Esophagus muscularis mucosa (tissue), 4 donors: ENCODE results near the gene GAA. TPM values are rescaled to one million over a fixed set of nuclear protein-coding genes. Genes with fewer than 3 reads are reported as not detected.

Source experiments
- DNase-seq: peaks from one replicate; pipeline ENCODE4 v3.0.0-alpha.2; 2017; ENCODE audit errors: extremely low spot score
- H3K27ac ChIP-seq, 4 donors: fragments of 200-600 bp; sonication (generic); replicated peaks in 1 of 4; 1 replicate in 3 of 4; 2 replicates in 1 of 4; pipeline ENCODE4 v1.5.1; 2016 to 2019; ENCODE audit warnings: mild to moderate bottlenecking in 1 of 4
- H3K27me3 ChIP-seq, 4 donors: fragments of 200-600 bp; sonication (generic); one replicate each; pipeline versions ENCODE4 v1.5.1 to v1.6.0; 2016 to 2019
- H3K36me3 ChIP-seq, 4 donors: fragments of 200-600 bp; sonication (generic); one replicate each; pipeline ENCODE4 v1.5.1; 2016 to 2019
- H3K4me1 ChIP-seq, 4 donors: fragments of 200-600 bp; sonication (generic); one replicate each; pipeline ENCODE4 v1.5.1; 2016 to 2019
- H3K4me3 ChIP-seq, 4 donors: fragments of 200-600 bp; sonication (generic); 1 replicate in 2 of 4; 2 replicates in 2 of 4; pipeline ENCODE4 v1.5.1; 2016 to 2019; ENCODE audit warnings: mild to moderate bottlenecking in 4 of 4, moderate library complexity in 1 of 4
- H3K9me3 ChIP-seq, 4 donors: fragments of 200-600 bp; sonication (generic); 1 replicate in 3 of 4; 2 replicates in 1 of 4; pipeline ENCODE4 v1.5.1; 2016 to 2019
- CTCF ChIP-seq, 3 experiments: fragments of 200-600 bp in 2 of 3; fragments of 450-650 bp in 1 of 3; sonication (generic) in 2 of 3; IDR thresholded peaks; one replicate each; pipeline ENCODE4 v1.5.1; 2017 to 2019; ENCODE audit warnings: antibody characterized with exemption in 3 of 3, mild to moderate bottlenecking in 2 of 3, moderate library complexity in 1 of 3
- EP300 ChIP-seq: sonication (generic); formaldehyde crosslinking; IDR thresholded peaks from one replicate; pipeline ENCODE4 v1.6.1; 2017; ENCODE audit warnings: antibody characterized with exemption
- POLR2A ChIP-seq: fragments of 450-650 bp; IDR thresholded peaks from one replicate; pipeline ENCODE4 v1.6.1; 2017; ENCODE audit warnings: antibody characterized with exemption, moderate library complexity, mild to moderate bottlenecking, low read depth
- POLR2AphosphoS5 ChIP-seq, 2 donors: sonication (generic); formaldehyde crosslinking; IDR thresholded peaks; one replicate each; pipeline ENCODE4 v1.6.1; 2017; ENCODE audit warnings: antibody characterized with exemption in 2 of 2
- WGBS: methylation state at CpG from one replicate; pipeline ENCODE4 v1.1.5; 2018; 5-methylcytosine and 5-hydroxymethylcytosine counted together
- intact Hi-C: fragments of 100-400 bp; cut with DNase I; formaldehyde crosslinking; loops from one replicate; pipeline ENCODE4 v1.15.1; 2023
- total RNA-seq, 4 donors: library from RNA; depleted of rRNA; stranded (reverse); fragments of >200 nt; gene quantifications; one replicate each; pipeline versions ENCODE4 v1.1.0 to v1.2.1, GENCODE V29; 2016

The GAA gene
- total RNA-seq, 4 donors from 2014 or later = 65.4 to 84.4 (median 73.7) TPM

- Histone ChIP-seq H3K27ac (no peak overlapping the region), H3K4me1 (no peaks in the 10 kb centered on the region)
- WGBS = 45% methylated on average over 4 of the region's 4 CpGs
Observed at GRCh38 chr17:80129006-80129565, 27.7 kb downstream of the GAA start.

DNA sequence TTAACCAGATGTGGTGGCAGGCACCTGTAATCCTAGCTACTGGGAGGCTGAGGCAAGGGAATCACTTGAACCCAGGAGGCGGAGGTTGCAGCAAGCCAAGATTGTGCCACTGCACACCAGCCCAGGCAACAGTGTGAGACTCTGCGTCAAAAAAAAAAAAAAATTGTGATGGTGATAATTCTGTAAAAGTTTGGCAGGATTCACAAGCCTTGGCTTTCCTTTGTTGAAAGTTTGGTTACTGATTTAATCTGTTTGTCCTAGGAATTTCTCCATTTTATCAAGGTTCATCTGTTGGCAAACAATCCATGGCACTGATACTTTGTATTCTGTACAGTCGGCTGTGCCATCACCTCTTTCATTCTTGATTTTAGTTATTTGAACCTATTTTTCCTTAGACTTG lies 29.6 kb downstream of the GAA start:
- WGBS = 99% methylated on average over 3 of the region's 3 CpGs
- Histone ChIP-seq H3K27me3 (peaks cover 0 to 11% (median 0%) of the 10 kb centered on the region in 4 donors), H3K4me3 (no peak overlapping the region), H3K4me1 (no peaks in the 10 kb centered on the region), H3K36me3 (peaks cover 27 to 33% (median 31%) of the 10 kb centered on the region in 4 donors), H3K9me3 (no peaks in the 10 kb centered on the region), H3K27ac (no peak overlapping the region)
- TF ChIP-seq POLR2AphosphoS5 (IDR thresholded peaks at IDR 0.05) = no peak
- no peak for TF ChIP-seq POLR2A
- TF ChIP-seq CTCF (IDR thresholded peaks at IDR 0.05) = no peak
- TF ChIP-seq EP300 = no peak
- no peak for DNase-seq
- intact Hi-C loops = no loop called here

More at GRCh38 chr17:80129006-80129565, 27.7 kb downstream of the GAA start:
- TF ChIP-seq POLR2A (no peak), CTCF (IDR thresholded peaks at IDR 0.05) (no peak), POLR2AphosphoS5 (IDR thresholded peaks at IDR 0.05) (no peak), EP300 (no peak)
- Histone ChIP-seq H3K36me3 (peaks cover 8 to 14% (median 12%) of the 10 kb centered on the region in 4 donors), H3K9me3 (no peaks in the 10 kb centered on the region), H3K27me3 (peaks cover 0 to 25% (median 0%) of the 10 kb centered on the region in 4 donors), H3K4me3 (no peak overlapping the region)
- DNase-seq = no peak
- intact Hi-C loops = no loop called here

GRCh38 chr17:80132906-80133625 lies 31.7 kb downstream of the GAA start:
- WGBS = 90% methylated on average over 5 of the region's 5 CpGs
- peaks cover 0 to 4% (median 0%) of the 10 kb centered on the region in 4 donors for H3K27me3 ChIP-seq
- no peaks in the 10 kb centered on the region for H3K9me3 ChIP-seq
- no peaks in the 10 kb centered on the region for H3K4me1 ChIP-seq
- no peak for TF ChIP-seq EP300
- TF ChIP-seq POLR2AphosphoS5 (IDR thresholded peaks at IDR 0.05) = no peak
- no peak for TF ChIP-seq POLR2A
- no peak for TF ChIP-seq CTCF (IDR thresholded peaks at IDR 0.05)
- no peak overlapping the region for H3K27ac ChIP-seq
- no peak overlapping the region for H3K4me3 ChIP-seq
- H3K36me3 ChIP-seq = peaks cover 48 to 54% (median 52%) of the 10 kb centered on the region in 4 donors
- intact Hi-C loops = no loop called here
- DNase-seq = no peak

GRCh38 chr17:80133626-80133970 lies 32.2 kb downstream of the GAA start:
- TF ChIP-seq POLR2A = no peak
- no peak for TF ChIP-seq CTCF (IDR thresholded peaks at IDR 0.05)
- TF ChIP-seq POLR2AphosphoS5 (IDR thresholded peaks at IDR 0.05) = no peak
- TF ChIP-seq EP300 = no peak
- Histone ChIP-seq H3K4me3 (no peak overlapping the region), H3K36me3 (peaks cover 53 to 59% (median 58%) of the 10 kb centered on the region in 4 donors), H3K4me1 (no peaks in the 10 kb centered on the region), H3K9me3 (no peaks in the 10 kb centered on the region), H3K27ac (no peak overlapping the region), H3K27me3 (peaks cover 0 to 4% (median 0%) of the 10 kb centered on the region in 4 donors)
- intact Hi-C loops = no loop called here
- 100% methylated on average over 1 of the region's 6 CpGs for WGBS
- DNase-seq = no peak
